K562 (cell line): Measurements from ENCODE around the gene METAP1D. TPM values are rescaled to one million over a fixed set of nuclear protein-coding genes. Genes with fewer than 3 reads are reported as not detected.

Experiments used
- DIDO1 ChIP-seq: fragments of 450-650 bp; IDR thresholded peaks from 2 replicates; pipeline ENCODE4 v1.6.1; 2016; ENCODE audit warnings: low read depth, missing biosample characterization, missing genetic modification characterization
- DNMT1 ChIP-seq: fragments of 450-650 bp; IDR thresholded peaks from 2 replicates; pipeline ENCODE4 v1.6.1; 2016; ENCODE audit warnings: antibody characterized with exemption, mild to moderate bottlenecking
- HMG20A ChIP-seq: fragments of 450-650 bp; formaldehyde crosslinking; conservative IDR thresholded peaks from 2 replicates; pipeline ENCODE4 v1.4.0; 2020; ENCODE audit warnings: mild to moderate bottlenecking, mixed read lengths
- MCM2 ChIP-seq: fragments of 450-650 bp; IDR thresholded peaks from 2 replicates; pipeline ENCODE4 v1.6.1; 2017; ENCODE audit warnings: low read depth, mild to moderate bottlenecking
- MGA ChIP-seq: fragments of 450-650 bp; IDR thresholded peaks from 2 replicates; pipeline ENCODE4 v1.6.1; 2016; ENCODE audit warnings: mild to moderate bottlenecking, moderate library complexity
- NCOA4 ChIP-seq: fragments of 450-650 bp; IDR thresholded peaks from 2 replicates; pipeline ENCODE4 v1.6.1; 2018; ENCODE audit warnings: mild to moderate bottlenecking; ENCODE audit not compliant: partially characterized antibody
- PRPF4 ChIP-seq: fragments of 200-400 bp; formaldehyde crosslinking; IDR thresholded peaks from one replicate; pipeline ENCODE4 v1.6.1; 2017; ENCODE audit warnings: low read length, low read depth, mild to moderate bottlenecking; ENCODE audit not compliant: insufficient read depth, poor library complexity, severe bottlenecking
- SIRT6 ChIP-seq: IDR thresholded peaks from one replicate; pipeline ENCODE4 v1.6.1; 2012; ENCODE audit warnings: low read depth, mild to moderate bottlenecking, control low read depth, inconsistent platforms, low read length, moderate library complexity
- VEZF1 ChIP-seq: fragments of 200-800 bp; sonication (Bioruptor generic); IDR thresholded peaks from 2 replicates; pipeline ENCODE4 v1.6.1; 2017; ENCODE audit warnings: missing genetic modification characterization, missing compliant biosample characterization
- ZNF695 ChIP-seq: fragments of 450-650 bp; formaldehyde crosslinking; IDR thresholded peaks from 2 replicates; pipeline ENCODE4 v1.4.0; 2020; ENCODE audit warnings: mild to moderate bottlenecking, moderate library complexity
- polyA plus RNA-seq, 8 experiments: library from polyadenylated mRNA; depleted of rRNA in 4 of 8; stranded (reverse) in 5 of 8; unstranded in 3 of 8; fragments of >200 nt; fragmentation: Nextera tagmentation in 2 of 8; fragmentation: Illumina TruSeq in 1 of 8; extraction: Ambion mirVana in 2 of 8; extraction: Trizol in 1 of 8; gene quantifications; 2 replicates each; pipeline versions ENCODE4 v1.2.1 to v1.2.3, GENCODE V29; 2011 to 2014; ENCODE audit warnings: inconsistent platforms in 1 of 8, missing spikeins in 1 of 8
- total RNA-seq, 7 experiments: library from RNA; depleted of rRNA in 6 of 7; stranded (reverse); fragments of >200 nt in 6 of 7; fragmentation: Illumina TruSeq in 2 of 7; extraction: Trizol in 2 of 7; gene quantifications; 2 replicates each; pipeline versions ENCODE4 v1.2.1 to v1.2.3, GENCODE V29; 2011 to 2021; ENCODE audit warnings: low replicate concordance in 1 of 7

METAP1D gene
- total and polyA plus RNA-seq, 9 of the 15 experiments (the other 6 are each of a cell fraction or from before 2014, with no cell fraction given) = 8.0 to 23.4 (median 15.7) TPM

- TF ChIP-seq MGA (peak; percentile 88), DIDO1 (tag) (0 out of 2 replicates have a peak, but pooled peaks have one; percentile 31), HMG20A (no peak), MCM2 (no peak), NCOA4 (peak; percentile 36), VEZF1 (CRISPR knock-in tag) (peak; percentile 92), DNMT1 (no peak), PRPF4 (no peak), SIRT6 (no peak), ZNF695 (no peak)
Measured at GRCh38 chr2:172098650-172099471, 99.1 kb downstream of the METAP1D start (continued).
